Measurements from ENCODE around the gene ETAA1. TPM values are rescaled to one million over a fixed set of nuclear protein-coding genes. Genes with fewer than 3 reads are reported as not detected.
A peak's percentile ranks its signal among the peaks of the same experiment; 100 is the strongest.

The ETAA1 gene
- total RNA-seq, 1 experiment from 2014 or later, result 10.4 TPM

GRCh38 chr2:67456428-67456827, 59.3 kb downstream of the ETAA1 start:
- ChIA-PET POLR2A (interaction anchor here (0.6 to 6.6 kb wide), 5 partner anchors 8 to 509 kb away, joined by 3 to 77 read pairs (median 3); partner anchors contain the start of gene ETAA1), CTCF (interaction anchor here (1.0 kb wide), 1 partner anchor 29 kb away, joined by 3 read pairs; no protein-coding TSS in a partner anchor)
- intact Hi-C loops (cut with micrococcal nuclease), result no loop called here
- no peaks in the 10 kb centered on the region for H3K27me3 Mint-ChIP-seq (ENCODE audit: insufficient read depth, unreplicated experiment)
- no peak overlapping the region for H3K27ac Mint-ChIP-seq (ENCODE audit: low read depth, unreplicated experiment)
- no peak for DNase-seq (ENCODE audit: unreplicated experiment)
- H3K36me3 Mint-ChIP-seq (ENCODE audit: insufficient read depth, unreplicated experiment), result peaks cover 6% of the 10 kb centered on the region
- no peak overlapping the region for H3K4me3 Mint-ChIP-seq (ENCODE audit: unreplicated experiment)
- BruUV-seq (replicated peaks), result no TSS peak
- TF ChIP-seq, protein P1, sequence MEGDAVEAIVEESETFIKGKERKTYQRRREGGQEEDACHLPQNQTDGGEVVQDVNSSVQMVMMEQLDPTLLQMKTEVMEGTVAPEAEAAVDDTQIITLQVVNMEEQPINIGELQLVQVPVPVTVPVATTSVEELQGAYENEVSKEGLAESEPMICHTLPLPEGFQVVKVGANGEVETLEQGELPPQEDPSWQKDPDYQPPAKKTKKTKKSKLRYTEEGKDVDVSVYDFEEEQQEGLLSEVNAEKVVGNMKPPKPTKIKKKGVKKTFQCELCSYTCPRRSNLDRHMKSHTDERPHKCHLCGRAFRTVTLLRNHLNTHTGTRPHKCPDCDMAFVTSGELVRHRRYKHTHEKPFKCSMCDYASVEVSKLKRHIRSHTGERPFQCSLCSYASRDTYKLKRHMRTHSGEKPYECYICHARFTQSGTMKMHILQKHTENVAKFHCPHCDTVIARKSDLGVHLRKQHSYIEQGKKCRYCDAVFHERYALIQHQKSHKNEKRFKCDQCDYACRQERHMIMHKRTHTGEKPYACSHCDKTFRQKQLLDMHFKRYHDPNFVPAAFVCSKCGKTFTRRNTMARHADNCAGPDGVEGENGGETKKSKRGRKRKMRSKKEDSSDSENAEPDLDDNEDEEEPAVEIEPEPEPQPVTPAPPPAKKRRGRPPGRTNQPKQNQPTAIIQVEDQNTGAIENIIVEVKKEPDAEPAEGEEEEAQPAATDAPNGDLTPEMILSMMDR (IDR thresholded peaks at IDR 0.05; ENCODE audit: unreplicated experiment), result no peak
- peaks cover 26% of the 10 kb centered on the region for H3K4me1 Mint-ChIP-seq (ENCODE audit: insufficient read depth, unreplicated experiment)
- no peaks in the 10 kb centered on the region for H3K9me3 Mint-ChIP-seq (ENCODE audit: unreplicated experiment)

DNA sequence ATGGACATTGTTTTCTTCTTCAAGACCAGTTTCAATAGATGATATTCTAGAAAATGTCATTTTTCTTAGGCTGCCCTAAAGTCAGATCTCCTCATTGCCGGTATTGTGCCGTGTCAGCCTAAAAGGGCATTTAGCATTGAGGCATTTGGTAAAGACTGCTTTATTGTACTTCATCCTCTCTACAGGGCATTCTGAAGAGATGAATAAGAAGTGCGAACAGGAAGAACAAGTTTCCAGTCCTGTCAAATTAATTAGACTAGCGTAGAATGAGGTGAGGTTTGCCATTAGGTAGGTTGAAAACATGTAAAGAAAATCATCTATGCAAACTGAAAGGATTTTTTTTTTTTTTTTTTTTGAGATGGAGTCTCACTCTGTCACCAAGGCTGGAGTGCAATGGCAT, 60.6 kb downstream of the ETAA1 start:
- intact Hi-C loops (cut with micrococcal nuclease), result no loop called here
- Mint-ChIP-seq H3K4me3 (ENCODE audit: unreplicated experiment) (no peak overlapping the region), H3K4me1 (ENCODE audit: insufficient read depth, unreplicated experiment) (peaks cover 26% of the 10 kb centered on the region), H3K27ac (ENCODE audit: low read depth, unreplicated experiment) (no peak overlapping the region), H3K27me3 (ENCODE audit: insufficient read depth, unreplicated experiment) (no peaks in the 10 kb centered on the region), H3K9me3 (ENCODE audit: unreplicated experiment) (no peaks in the 10 kb centered on the region), H3K36me3 (ENCODE audit: insufficient read depth, unreplicated experiment) (no peaks in the 10 kb centered on the region)
- POLR2A ChIA-PET, result no interaction called here
- TF ChIP-seq, protein P1 (IDR thresholded peaks at IDR 0.05; ENCODE audit: unreplicated experiment), result no peak
- BruUV-seq (replicated peaks), result no TSS peak
- CTCF ChIA-PET, result no interaction called here
- DNase-seq (ENCODE audit: unreplicated experiment), result no peak

GRCh38 chr2:67459761-67460160, 62.6 kb downstream of the ETAA1 start:
- no TSS peak for BruUV-seq (replicated peaks)
- H3K36me3 Mint-ChIP-seq (ENCODE audit: insufficient read depth, unreplicated experiment), result no peaks in the 10 kb centered on the region
- ChIA-PET POLR2A (interaction anchor here (0.6 kb wide), 1 partner anchor 81 kb away, joined by 3 read pairs; no protein-coding TSS in a partner anchor), CTCF (no interaction called here)
- peak overlapping the region; percentile 51 for H3K27ac Mint-ChIP-seq (ENCODE audit: low read depth, unreplicated experiment)
- no peaks in the 10 kb centered on the region for H3K9me3 Mint-ChIP-seq (ENCODE audit: unreplicated experiment)
- intact Hi-C loops (cut with micrococcal nuclease), result loop anchor here (5.0 kb wide), 2 partner anchors 62 to 1032 kb away; partner anchors contain the start of gene ETAA1
- DNase-seq (ENCODE audit: unreplicated experiment), result no peak
- peaks cover 34% of the 10 kb centered on the region for H3K4me1 Mint-ChIP-seq (ENCODE audit: insufficient read depth, unreplicated experiment)
- H3K4me3 Mint-ChIP-seq (ENCODE audit: unreplicated experiment), result no peak overlapping the region
- TF ChIP-seq, protein P1 (IDR thresholded peaks at IDR 0.05; ENCODE audit: unreplicated experiment), result no peak
- H3K27me3 Mint-ChIP-seq (ENCODE audit: insufficient read depth, unreplicated experiment), result no peaks in the 10 kb centered on the region
